ENCODE data around the gene PHLDB1. TPM values are rescaled to one million over a fixed set of nuclear protein-coding genes. Genes with fewer than 3 reads are reported as not detected.

The PHLDB1 gene
- total RNA-seq, 1 donor from 2014 or later, result 165 TPM

DNA sequence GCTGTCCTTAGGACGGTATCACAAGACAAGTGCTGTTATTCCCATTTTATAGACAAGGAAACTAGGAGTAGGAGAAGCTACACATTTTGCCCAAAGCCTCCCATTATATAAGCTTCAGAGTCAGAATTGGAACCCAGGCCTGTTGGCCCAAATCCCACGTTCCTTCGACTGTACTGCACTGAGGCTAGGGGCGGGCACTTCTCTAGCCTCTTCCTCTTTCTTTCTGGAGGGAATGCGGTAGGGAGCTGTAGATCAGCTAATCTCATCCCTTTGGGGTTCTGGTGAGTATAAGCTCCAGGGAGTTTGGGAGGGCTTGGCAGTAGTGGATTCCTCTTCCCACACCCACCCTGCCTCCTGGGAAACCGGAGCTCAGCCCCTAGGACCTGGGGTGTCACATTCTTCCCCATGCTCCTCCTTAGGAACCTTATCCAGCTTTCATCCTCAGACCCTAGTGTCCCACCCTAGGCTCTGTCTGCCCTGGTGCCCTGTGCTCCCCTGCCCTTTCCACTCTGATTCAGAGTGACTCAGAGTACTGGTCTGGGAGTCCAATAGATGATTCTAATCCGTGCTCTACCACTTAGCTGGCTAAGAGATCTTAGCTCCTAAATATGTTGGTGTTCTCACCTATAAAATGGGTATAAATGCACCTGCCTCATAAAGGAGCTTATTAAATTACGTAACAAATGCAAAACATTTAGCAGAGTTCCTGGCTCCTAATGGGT, 29.3 kb downstream of the PHLDB1 start:
- peak overlapping the region; percentile 6 for H3K27ac Mint-ChIP-seq (ENCODE audit: unreplicated experiment)
- no peak for DNase-seq (ENCODE audit: extremely low spot score, unreplicated experiment)
- H3K27me3 Mint-ChIP-seq (ENCODE audit: unreplicated experiment), result no peaks in the 10 kb centered on the region
- no peak overlapping the region for H3K4me3 Mint-ChIP-seq (ENCODE audit: unreplicated experiment)
- TF ChIP-seq, protein P1, sequence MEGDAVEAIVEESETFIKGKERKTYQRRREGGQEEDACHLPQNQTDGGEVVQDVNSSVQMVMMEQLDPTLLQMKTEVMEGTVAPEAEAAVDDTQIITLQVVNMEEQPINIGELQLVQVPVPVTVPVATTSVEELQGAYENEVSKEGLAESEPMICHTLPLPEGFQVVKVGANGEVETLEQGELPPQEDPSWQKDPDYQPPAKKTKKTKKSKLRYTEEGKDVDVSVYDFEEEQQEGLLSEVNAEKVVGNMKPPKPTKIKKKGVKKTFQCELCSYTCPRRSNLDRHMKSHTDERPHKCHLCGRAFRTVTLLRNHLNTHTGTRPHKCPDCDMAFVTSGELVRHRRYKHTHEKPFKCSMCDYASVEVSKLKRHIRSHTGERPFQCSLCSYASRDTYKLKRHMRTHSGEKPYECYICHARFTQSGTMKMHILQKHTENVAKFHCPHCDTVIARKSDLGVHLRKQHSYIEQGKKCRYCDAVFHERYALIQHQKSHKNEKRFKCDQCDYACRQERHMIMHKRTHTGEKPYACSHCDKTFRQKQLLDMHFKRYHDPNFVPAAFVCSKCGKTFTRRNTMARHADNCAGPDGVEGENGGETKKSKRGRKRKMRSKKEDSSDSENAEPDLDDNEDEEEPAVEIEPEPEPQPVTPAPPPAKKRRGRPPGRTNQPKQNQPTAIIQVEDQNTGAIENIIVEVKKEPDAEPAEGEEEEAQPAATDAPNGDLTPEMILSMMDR (IDR thresholded peaks at IDR 0.05), result no peak
- peaks cover 42% of the 10 kb centered on the region for H3K36me3 Mint-ChIP-seq (ENCODE audit: unreplicated experiment)
- peaks cover 2% of the 10 kb centered on the region for H3K4me1 Mint-ChIP-seq (ENCODE audit: unreplicated experiment)
- no peaks in the 10 kb centered on the region for H3K9me3 Mint-ChIP-seq (ENCODE audit: unreplicated experiment)

DNA sequence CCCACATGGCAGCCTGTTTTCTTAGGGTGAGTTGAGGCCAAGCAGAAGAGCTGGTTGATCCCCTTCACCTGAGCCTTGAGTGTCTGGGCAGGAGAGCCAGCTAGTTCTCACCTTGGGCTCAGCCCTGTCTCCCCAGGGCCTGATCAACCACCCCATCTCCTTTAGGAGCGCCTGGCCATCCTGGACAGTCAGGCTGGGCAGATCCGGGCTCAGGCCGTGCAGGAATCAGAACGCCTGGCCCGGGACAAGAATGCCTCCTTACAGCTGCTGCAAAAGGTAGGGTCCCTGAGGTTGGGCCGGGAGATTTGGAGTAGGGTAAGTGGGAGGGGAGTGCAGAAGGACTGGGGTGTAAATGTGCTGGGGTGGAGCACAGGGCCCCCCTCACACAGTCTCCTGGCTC, 31.3 kb downstream of the PHLDB1 start:
- peaks cover 2% of the 10 kb centered on the region for H3K4me1 Mint-ChIP-seq (ENCODE audit: unreplicated experiment)
- no peaks in the 10 kb centered on the region for H3K9me3 Mint-ChIP-seq (ENCODE audit: unreplicated experiment)
- H3K27ac Mint-ChIP-seq (ENCODE audit: unreplicated experiment), result no peak overlapping the region
- H3K27me3 Mint-ChIP-seq (ENCODE audit: unreplicated experiment), result no peaks in the 10 kb centered on the region
- TF ChIP-seq, protein P1 (IDR thresholded peaks at IDR 0.05), result no peak
- peaks cover 29% of the 10 kb centered on the region for H3K36me3 Mint-ChIP-seq (ENCODE audit: unreplicated experiment)
- DNase-seq (ENCODE audit: extremely low spot score, unreplicated experiment), result no peak
- H3K4me3 Mint-ChIP-seq (ENCODE audit: unreplicated experiment), result no peak overlapping the region

DNA sequence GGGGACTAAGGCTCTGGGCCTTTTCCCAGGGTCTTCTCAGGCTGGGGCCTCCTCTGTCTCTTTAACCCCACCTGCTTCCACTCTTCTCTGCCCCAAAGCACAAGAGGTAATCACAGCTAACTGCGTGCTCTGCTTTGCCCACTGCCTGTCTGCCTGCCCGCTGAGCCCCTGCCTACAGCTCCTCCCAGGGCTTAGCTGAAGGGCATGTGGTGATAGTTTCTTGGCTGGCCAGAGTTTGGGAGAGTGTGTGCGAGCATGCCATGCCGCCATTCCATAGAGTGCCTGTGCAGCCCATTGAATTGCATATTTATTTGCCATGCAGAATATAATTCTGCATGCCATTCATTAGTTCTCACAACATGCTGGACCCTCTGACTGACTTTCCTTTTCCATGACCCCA, 32.5 kb downstream of the PHLDB1 start:
- no peak overlapping the region for H3K27ac Mint-ChIP-seq (ENCODE audit: unreplicated experiment)

DNA sequence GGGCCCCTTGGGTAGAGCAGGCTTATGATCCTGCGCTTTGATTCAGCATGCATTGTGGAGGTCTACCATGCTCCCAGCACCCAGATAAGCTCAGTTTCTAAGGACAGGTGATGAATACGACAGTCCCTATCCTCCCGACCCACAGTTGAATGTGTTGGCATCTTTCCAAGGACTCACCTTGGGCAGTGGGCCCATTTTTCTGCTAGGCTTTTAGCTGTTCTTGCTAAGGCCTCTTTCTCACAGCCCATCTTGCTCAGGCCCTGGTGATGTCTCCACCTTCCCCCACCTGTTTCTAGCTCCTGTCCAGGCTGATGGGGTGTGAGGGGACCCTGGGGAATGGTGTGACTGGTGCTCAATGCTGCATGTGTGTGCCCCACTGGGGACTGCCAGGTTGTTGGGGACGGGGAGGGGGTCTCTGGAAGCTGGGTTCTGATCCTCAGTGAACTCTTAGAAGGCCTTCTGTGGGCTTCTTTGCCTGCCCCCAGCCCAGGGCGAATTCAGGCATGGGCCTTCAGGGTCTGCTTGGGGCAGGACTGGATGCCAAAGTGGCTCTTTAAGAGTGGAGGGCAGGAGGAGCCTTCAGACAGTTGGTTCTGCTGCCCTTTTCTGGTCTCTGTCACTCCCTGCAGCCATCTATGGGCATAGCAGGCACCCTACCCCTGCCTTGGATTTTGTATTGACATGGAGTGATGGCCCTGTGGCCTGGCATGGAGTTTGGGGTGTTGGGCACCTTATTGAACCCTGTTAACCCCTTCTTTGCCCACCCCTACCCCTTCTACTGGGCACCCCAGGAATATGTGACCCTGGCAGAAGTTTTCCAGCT, 33.1 kb downstream of the PHLDB1 start:
- no peak for DNase-seq (ENCODE audit: extremely low spot score, unreplicated experiment)
- H3K4me3 Mint-ChIP-seq (ENCODE audit: unreplicated experiment), result no peak overlapping the region
- H3K4me1 Mint-ChIP-seq (ENCODE audit: unreplicated experiment), result no peaks in the 10 kb centered on the region
- H3K9me3 Mint-ChIP-seq (ENCODE audit: unreplicated experiment), result no peaks in the 10 kb centered on the region
- H3K36me3 Mint-ChIP-seq (ENCODE audit: unreplicated experiment), result peaks cover 42% of the 10 kb centered on the region
- no peak overlapping the region for H3K27ac Mint-ChIP-seq (ENCODE audit: unreplicated experiment)
- TF ChIP-seq, protein P1 (IDR thresholded peaks at IDR 0.05), result peak; percentile 40
- H3K27me3 Mint-ChIP-seq (ENCODE audit: unreplicated experiment), result no peaks in the 10 kb centered on the region

More for the DNA sequence above, 32.5 kb downstream of the PHLDB1 start:
- H3K4me3 Mint-ChIP-seq (ENCODE audit: unreplicated experiment), result no peak overlapping the region
- TF ChIP-seq, protein P1 (IDR thresholded peaks at IDR 0.05), result no peak
- H3K27me3 Mint-ChIP-seq (ENCODE audit: unreplicated experiment), result no peaks in the 10 kb centered on the region
- H3K9me3 Mint-ChIP-seq (ENCODE audit: unreplicated experiment), result no peaks in the 10 kb centered on the region
- DNase-seq (ENCODE audit: extremely low spot score, unreplicated experiment), result no peak
- H3K4me1 Mint-ChIP-seq (ENCODE audit: unreplicated experiment), result no peaks in the 10 kb centered on the region
- peaks cover 35% of the 10 kb centered on the region for H3K36me3 Mint-ChIP-seq (ENCODE audit: unreplicated experiment)

DNA sequence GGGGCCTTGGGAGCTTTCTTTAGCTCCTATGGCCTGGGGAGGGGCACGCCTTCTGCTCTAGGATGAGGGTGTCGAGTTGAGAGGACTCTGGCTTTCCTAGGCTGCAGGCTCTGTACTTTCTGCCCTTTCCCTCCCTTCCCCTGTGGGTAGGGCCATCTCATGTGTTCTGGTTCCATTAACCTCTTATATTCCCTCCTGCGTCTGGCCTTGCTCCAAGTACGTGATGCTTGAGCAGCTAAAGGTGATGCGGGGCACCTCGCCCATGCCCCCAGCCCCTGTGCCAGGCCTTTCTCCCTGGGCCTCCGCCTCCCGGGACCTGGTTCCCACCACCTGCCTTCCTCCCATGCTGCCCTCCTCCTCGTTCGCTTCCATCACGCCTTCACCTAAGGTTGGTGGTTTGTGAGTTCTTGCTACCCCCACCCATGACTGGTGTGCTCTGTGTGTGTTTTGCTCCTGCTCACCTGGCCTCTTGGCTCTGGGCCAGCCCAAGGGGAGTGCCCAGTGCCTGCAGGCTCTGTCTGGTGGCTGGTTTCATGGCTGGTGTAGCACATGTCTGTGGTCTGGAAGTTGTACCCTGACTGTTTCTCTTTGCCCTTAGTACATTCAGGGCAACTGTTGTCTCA, 34.1 kb downstream of the PHLDB1 start:
- Mint-ChIP-seq H3K4me3 (ENCODE audit: unreplicated experiment) (no peak overlapping the region), H3K9me3 (ENCODE audit: unreplicated experiment) (no peaks in the 10 kb centered on the region), H3K36me3 (ENCODE audit: unreplicated experiment) (peaks cover 41% of the 10 kb centered on the region), H3K27me3 (ENCODE audit: unreplicated experiment) (no peaks in the 10 kb centered on the region), H3K4me1 (ENCODE audit: unreplicated experiment) (no peaks in the 10 kb centered on the region), H3K27ac (ENCODE audit: unreplicated experiment) (peak overlapping the region; percentile 71)
- TF ChIP-seq, protein P1 (IDR thresholded peaks at IDR 0.05), result no peak
- no peak for DNase-seq (ENCODE audit: extremely low spot score, unreplicated experiment)
